Sciatic nerve (tissue), 2 donors: ENCODE data around the gene SLC2A1. TPM values are rescaled to one million over a fixed set of nuclear protein-coding genes. Genes with fewer than 3 reads are reported as not detected.

Experiments
- ATAC-seq: fragments of 200-7000 bp; cut with Tn5 transposase; one replicate; pipeline ENCODE4 v1.9.1; 2020; ENCODE audit warnings: mild to moderate bottlenecking, moderate library complexity
- DNase-seq: peaks from one replicate; pipeline ENCODE4 v3.0.0-alpha.2; 2020; ENCODE audit warnings: low spot score
- intact Hi-C: fragments of 100-400 bp; cut with DNase I; formaldehyde crosslinking; loops from one replicate; pipeline ENCODE4 v1.14.2; 2022
- total RNA-seq: library from RNA; stranded (reverse); fragmentation: NEBNext Ultra II Directional; extraction: Animal tissue kit (Norgen Biotek cat#: 25700); gene quantifications from one replicate; pipeline ENCODE4 v1.2.1, GENCODE V29; 2021
- donor health status: DM: no; HTN: no; CAD: no.
- donor health status: DM: no; HTN: no; CAD: no.

Gene SLC2A1
- total RNA-seq, 1 donor from 2014 or later = 968 TPM

DNA sequence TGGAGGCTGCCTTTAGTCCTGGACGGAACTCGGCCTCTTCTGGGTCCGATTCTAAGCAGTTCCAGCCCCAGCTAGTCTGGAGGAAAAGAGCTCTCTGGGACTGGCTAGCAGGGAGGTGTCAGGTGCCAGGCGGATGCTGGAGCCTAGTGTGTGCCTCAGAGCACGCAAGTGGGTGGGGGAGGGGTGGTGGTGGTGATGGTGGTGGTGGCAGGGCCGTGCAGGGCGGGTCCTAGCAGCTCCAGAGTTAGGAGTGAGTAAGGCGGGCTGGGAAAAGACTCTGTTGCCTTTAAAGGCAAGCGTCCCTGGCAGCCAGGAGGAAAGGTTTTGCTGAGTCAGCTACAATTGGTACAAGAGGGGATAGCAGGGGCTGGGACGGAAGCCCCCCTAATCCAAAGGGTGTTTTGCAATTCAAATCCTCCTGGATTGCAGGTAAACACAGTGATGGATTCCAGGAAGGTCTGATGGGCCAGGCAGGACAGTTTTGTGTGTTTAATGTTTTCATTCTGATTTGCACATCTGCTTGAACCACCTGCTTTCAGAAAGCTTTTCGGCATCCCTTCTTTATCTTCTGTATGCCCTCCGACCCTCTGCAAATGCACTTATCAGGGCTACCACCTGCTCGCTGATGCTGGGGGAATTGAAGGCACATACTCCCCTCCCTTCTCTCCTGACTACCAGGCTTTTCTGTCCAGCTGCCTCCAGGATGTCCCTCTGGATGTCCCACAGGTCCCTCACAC, 4.1 kb upstream of the SLC2A1 start:
- DNase-seq (no peak), ATAC-seq (peak; percentile 32)

DNA sequence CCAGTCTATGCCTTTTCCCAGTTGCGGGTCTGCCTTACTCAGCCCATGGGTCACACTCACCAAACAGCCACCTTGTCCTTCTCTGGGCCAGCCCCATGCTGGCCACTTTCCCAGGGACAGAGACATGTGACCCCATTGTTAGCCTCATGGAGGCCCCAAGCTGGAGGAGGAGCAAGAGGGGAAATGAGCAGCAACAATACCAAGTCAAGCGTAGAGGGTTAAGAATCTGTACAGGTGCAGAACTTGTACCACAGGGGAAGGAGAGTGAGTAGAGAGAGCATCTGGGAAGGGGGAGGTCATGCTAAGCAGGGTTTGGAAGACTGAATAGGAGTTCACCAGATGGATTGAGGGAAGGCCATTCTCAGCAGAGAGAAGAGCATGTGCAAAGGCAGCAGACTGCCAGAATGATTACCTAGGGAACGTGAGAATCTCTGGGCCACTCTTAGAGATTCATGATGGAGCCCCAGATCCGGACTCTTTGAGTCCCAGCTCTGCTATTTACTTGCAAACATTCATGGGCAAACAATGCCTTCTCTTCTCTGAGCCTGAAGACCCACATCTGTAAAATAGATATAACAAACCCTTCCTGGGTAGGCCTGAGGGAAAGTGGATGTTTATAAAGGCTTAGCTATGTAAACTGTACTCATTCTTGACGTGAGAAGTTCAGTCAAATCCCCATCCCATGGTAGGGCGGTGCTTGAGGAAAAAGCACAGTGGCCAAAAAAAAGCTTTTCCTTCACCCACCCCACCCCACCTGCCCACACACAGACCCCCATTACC, 2.8 kb upstream of the SLC2A1 start:
- ATAC-seq (no peak), DNase-seq (no peak)
- intact Hi-C loops = loop anchor here (5.0 kb wide), 1 partner anchor 499 kb away; the partner anchor contains the start of gene CCDC30

More for the DNA sequence above, 4.1 kb upstream of the SLC2A1 start:
- intact Hi-C loops = loop anchor here (5.0 kb wide), 1 partner anchor 501 kb away; the partner anchor contains the start of gene CCDC30

DNA sequence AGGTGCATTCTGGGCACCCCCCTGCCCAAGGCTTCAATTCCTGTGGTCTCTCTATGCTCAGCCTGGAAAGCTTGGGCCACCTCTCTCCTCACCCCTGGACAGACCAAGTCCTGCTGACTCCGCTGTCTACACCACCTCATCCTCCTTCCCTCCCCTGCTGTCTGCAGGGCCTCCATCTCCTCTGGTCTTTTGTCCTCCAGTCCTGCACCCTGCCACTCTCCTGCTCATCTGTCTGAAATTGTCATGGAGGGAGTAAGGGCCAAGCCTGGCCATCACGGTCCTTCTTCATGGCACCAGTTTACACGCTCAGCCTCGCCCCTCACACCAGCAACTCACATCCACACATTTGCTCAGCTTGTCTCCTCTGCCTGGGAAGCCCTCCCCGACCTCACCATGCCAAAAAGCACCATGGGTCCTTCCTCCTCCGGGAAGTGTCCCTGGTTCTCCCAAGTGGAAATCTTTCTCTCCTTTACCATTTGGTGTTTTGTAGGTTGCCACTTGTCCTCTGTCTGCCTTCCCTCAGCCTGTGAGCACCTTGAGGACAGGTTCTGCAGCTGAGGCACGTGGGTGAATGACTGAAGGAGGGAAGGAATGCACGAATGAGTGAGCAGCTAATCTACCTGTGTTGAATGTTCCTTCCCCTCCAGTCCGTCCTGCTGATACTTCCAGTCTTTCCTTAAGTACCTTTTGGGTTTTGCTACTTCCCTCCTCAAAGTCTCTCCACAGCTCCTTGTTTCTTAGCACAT, 2.1 kb upstream of the SLC2A1 start:
- intact Hi-C loops = loop anchor here (5.0 kb wide), 1 partner anchor 498 kb away; the partner anchor contains the start of gene CCDC30
- DNase-seq (no peak), ATAC-seq (no peak)

DNA sequence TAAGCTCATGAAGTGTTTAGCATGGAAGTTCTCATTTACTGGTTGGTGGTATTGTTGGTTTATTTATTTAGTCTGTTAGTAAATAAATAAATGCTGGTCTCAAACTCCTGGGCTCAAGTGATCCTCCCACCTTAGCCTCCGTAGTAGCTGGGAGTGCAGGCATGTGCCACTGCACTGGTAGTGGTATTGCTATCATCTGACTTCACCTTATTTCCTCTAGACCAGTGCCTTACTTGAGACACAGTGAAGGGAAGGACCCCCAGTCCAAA, 1.4 kb upstream of the SLC2A1 start:
- intact Hi-C loops = loop anchor here (5.0 kb wide), 1 partner anchor 498 kb away; the partner anchor contains the start of gene CCDC30
- DNase-seq (no peak), ATAC-seq (no peak)

DNA sequence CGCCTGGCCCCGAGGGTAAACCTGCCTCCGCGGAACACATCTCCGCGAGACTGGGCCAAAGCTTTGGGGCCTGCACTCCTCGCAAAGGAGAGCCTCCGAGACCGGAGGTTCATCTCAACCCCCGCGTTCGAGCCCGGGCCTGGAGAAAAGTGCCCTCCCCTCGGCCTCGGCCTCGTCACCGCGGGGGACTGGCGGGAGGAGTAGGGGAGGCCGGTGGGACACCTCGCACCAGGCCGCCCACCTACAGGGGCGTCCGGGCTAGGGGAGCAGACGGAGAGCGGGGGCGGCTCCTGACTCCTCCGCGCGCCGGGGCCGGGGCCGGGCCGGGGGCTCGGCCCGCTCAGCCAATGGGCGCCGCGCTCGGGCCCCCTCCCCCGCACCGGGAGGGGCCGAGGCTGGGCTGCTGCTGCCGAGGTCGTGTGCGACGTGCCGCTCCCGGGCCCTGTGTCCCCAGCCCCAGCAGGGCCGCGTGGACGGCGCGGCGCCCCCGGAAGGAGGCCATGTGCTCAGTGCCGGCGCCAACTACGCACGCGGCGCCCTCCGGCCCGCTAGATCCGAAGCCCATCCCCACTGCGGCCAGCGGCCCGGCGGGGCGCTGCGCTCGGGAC, 684 bp downstream of the SLC2A1 start:
- DNase-seq (peak; percentile 78), ATAC-seq (peak; percentile 34)
- intact Hi-C loops = no loop called here

DNA sequence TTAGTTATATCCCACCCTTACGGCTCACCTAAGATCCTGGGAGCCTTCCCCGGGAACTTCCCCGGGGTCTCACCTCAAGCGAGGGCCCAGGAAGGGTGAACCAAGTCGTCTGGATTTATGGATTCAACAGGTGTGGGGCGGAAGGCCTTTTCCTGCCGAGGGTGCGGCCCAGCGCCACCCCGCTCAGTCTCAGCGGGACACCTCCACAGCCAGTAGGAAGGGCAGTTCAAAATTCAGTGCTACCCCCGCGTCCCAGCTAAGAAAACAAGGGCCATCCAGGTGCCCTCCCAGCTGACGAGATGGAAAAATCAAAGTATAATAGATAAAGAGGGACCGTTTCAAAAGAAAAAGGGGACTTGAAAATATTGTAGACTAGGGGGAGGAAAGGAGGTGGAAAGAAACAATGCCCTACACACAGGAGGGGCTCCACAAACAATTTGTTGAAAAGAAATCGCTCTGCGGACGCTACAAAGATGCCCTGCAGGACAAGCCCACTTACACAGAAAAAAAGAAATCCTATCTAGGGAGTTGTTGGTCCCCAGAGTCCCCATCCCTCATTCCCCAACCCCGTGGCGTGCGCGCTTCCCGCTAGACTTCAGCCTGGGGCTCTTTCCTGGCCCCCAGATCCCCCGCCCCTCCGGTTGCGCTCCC, 1.3 kb downstream of the SLC2A1 start:
- intact Hi-C loops = no loop called here
- DNase-seq = no peak
- peak; percentile 0 for ATAC-seq

DNA sequence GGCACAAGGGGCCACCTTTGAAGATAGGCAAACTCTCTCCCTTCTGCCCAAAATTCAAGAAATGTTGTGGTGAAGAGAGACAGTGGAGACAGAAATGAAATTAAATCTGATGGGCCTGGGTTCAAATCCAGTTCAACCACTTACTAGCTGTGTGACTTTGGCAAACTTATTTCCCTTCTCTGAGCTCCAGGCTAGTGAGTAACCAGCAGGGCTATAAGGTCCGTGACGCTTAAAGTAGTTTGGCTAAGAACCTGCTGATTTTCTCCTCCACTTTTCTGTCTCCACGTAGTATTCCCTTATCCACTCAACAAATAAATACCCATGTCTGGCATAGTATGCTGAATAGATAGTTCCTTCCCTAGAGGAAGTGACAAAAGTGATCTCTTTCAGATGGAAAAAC, 1.9 kb downstream of the SLC2A1 start:
- ATAC-seq (no peak), DNase-seq (no peak)
- intact Hi-C loops = no loop called here

DNA sequence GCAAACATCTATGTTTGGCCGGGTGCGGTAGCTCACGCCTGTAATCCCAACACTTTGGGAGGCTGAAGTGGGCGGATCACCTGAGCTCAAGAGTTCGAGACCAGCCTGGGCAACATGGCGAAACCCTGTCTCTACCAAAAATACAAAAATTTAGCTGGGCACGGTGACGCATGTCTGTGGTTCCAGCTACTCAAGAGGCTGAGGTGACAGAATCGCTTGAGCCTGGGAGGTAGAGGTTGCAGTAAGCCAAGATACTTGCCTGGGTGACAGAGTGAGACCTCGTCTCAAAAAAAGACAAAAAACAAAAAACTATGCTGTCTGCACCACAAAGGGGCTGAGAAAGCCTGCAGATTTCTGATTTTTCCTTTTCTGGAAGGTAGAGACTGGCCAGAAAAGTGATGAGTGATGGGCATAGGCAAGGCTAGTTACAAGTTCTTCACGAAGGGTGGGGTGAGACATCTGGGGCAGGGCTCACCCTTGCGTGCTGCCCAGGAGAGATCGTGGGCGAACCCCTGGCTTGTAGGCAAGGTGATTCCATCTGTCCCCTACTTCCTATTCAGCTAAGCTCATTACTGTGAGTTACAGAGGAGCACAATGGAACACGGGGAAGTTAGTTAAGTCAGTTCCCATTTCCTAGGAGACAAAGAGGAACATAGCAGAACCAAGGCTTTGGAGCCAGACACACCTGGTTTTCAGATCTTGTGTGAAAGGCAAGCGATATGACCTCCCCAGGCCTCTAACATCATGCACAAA, 3.2 kb downstream of the SLC2A1 start:
- DNase-seq = no peak
- intact Hi-C loops = no loop called here
- ATAC-seq = no peak

DNA sequence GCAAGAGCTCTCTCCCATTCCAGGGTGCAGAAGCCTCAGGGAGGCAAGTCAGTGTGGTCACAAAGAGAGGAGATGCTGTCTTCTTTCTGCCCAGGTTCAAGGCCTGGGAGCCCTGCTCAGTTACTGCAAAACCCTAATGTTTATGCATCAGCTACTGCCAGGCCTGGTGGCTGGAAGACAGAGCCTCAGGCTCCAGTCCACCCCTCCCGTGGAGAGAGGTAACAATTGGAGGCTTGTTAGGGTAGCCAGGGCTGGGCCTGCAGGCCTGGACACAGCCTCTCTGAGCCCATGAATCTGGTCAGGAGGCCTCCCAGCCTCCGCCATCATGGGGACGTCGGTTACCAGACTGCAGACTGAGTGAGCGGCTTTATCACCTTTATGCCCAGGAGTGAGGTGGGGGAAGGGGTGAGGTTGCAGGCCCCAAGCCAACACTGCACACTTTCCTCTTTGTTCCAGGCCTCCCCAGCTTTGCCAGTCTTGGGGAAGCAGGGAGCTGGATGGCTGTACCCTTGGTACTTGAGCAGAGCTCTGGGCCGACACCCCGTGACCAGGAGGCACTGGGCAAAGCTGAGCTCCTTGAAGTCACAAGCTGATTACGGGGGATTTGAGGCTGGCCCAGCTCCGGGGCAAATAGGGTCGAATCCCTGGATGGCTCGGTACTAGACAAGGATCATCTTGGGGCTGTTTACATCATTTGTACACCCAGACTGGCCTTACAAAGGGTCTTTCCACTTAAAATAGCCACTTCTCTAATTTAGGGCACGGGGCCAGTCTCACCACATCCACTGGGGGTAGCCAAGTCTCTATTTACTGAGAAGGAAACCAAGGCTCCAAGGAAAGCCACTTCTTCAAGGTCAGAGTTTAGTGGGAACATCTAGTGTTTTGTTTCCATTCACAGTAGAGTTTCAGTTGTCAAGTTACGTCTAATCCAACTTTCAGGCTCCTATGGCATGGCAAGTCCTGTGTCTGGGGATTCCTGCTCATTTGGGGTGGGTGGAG, 5.2 kb downstream of the SLC2A1 start:
- no peak for ATAC-seq
- DNase-seq = no peak
- intact Hi-C loops = no loop called here

DNA sequence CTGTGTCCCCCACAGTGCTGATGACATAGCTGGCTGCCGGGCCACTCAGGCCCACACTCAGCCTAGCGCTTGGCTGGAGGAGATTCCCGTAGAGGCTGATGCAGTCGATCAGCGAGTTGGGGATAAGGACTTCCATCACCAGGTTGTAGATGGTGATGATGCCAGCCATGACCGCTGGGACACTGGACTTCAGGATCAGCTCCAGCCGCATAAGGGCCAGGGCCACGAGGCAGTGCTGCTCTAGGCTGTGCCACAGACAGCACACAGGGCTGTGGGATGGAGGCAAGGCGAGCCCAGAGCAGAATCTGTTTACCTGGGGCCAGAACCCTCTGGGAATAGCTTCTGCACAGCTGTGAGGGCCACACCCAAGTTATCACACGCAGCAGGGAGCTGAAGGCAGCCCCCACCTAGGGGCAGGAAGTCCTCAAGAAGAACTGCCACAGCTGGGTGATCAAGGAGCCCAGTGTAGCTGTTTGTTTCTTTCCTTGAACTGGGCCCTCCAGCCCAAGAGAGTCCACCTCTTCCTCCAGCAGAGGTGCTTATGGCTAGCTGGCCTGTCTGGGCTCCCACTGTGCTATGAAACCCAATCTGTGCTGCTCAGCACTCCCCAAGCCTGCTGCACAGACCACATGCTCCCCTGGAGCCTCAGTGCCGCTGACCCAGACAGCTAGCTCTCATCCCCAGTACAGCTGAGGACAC, 6.2 kb downstream of the SLC2A1 start:
- no peak for DNase-seq
- ATAC-seq = peak; percentile 20
- intact Hi-C loops = no loop called here

DNA sequence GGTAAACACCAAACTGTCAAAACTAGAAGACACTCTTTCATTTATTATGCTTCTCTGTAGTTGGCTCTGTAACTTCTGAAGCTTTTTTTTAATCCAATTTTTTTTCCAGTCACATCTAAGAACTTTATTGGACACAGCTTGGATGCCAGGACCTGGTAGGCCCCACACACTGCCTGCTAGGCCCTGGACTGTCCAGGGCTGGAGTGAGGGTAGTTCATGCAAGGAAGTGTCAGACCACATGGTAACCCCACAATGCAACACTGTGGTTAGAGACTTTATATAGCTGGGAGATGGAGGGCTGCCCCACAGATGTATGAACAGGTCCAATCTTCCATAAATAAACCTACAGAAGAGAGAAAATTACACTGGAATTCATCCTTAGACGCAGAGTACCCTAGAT, 7.1 kb downstream of the SLC2A1 start:
- intact Hi-C loops = no loop called here
- no peak for DNase-seq
- no peak for ATAC-seq

DNA sequence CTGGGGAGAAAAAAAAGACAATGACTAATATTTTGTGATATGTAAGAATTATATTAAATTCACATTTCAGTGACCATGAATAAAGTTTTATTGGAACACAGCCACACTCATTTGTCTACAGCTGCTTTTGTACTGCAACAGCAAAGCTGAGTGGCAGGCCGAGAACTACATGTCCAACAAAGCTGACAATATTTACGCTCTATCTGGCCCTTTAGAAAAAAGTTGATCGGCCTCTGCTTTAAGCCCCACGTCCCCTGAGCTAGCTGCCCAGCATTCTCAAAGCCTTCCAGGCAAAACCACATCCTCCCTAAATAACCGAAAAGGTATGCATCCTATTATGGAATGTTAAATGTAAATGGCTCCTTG, 8.6 kb downstream of the SLC2A1 start:
- ATAC-seq = no peak
- intact Hi-C loops = no loop called here

DNA sequence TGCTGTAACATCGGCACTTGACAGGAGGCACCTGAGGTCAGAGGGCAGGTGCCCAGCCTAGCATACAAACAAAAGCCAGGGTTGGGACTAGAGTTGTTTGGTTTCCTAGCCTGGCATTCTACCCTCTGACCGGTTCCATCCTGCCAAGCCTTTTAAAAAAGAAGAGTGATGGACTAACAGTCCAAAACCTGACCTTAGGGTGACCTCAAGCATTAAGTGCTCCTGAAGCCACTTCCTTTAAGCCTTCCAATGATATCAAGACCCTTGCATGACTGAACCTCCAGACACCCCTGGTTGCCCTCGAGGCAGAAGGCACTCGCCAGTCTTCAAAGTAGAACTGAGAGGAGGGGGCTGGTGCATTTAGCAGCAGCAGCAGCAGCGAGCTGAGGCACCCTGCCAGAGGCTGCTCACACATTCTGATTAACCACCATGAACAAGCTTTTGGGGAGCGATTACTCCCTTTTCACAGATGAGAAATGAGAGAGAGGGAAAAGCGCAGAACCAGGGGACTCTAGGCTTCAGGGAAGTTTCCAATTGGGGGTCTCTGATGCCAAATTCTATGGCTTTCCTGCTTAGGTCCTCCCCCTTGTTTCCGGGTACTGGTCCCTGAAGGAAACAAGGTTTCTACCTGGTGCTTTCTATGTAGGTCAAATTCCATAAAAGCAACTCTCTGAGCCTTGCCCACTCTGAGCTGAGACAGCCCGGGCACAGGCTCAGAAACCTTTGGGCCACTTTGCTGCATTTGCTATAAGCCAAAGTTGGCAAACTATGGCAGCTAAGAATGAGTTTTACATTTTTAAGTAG, 9.2 kb downstream of the SLC2A1 start:
- ATAC-seq (no peak), DNase-seq (no peak)
- intact Hi-C loops = no loop called here

More for the DNA sequence above, 8.6 kb downstream of the SLC2A1 start:
- no peak for DNase-seq

DNA sequence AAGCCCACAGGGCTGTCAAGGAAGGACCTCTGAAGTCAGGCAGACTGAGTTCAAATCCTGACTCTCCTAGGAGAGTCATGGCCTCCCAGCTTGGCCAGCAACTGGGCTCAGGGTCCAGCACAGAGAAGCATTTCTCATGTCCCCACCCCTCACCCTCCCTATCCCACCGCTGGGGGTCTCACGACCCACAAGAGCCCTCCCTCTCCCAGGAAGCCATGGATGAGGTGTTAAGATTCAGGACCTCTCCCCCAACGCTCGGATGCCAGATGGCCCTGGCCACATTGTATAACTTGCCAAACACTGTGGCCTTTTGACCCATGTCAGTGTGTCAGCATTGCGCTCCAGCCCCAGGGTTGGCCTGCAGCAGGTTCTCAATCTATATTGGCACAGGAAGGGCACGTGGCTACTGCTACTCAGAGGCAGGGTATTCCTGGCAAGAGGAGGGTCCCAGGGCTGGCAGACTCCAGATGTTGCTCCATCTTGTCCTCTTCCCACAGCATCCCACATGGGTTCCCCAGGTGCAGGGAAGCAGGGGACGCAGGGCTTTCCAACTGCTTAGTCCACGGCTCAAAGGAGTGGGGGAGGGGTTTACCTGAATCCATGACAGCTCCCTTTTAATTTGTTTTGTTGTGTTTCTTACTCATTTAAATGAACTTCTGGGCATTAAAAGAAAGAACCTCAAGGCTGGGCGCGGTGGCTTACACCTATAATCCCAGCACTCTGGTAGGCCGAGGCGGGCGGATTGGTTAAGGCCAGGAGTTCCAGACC, 10.5 kb downstream of the SLC2A1 start:
- no peak for ATAC-seq
- intact Hi-C loops = no loop called here
- no peak for DNase-seq

DNA sequence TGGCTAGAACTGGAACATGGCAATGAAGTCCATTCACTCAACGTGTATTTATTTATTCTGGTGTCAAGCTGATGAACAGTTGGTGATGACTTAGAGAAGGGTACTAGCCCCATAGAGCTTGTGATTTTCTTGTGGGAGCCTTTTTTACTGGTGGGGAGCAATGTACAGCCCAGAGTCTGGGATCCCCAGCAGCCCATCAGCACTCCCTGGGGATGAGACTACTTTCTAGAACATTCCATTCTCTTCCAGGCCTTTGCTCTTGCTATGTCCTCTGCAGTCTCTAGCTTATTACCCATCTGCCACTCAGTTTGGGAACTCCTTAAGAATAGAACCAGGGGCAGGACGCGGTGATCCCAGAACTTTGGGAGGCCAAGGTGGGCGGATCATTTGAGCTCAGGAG, 11.6 kb downstream of the SLC2A1 start:
- intact Hi-C loops = no loop called here

More for the DNA sequence above, 11.6 kb downstream of the SLC2A1 start:
- ATAC-seq (peak; percentile 4), DNase-seq (no peak)
